H1 (cell line): ENCODE data around the gene MYCBPAP.

Source experiments
- FOSL1 ChIP-seq: IDR thresholded peaks from 2 replicates; pipeline ENCODE4 v1.6.1; 2011; ENCODE audit warnings: mild to moderate bottlenecking, low read depth, low read length, moderate library complexity; ENCODE audit not compliant: insufficient read depth
- SIN3A ChIP-seq, 2 experiments: IDR thresholded peaks in 1 of 2; conservative IDR thresholded peaks in 1 of 2; 2 replicates each; pipeline ENCODE4 v1.6.1; 2011 to 2012; ENCODE audit warnings: low read length in 2 of 2, improper control_type of control experiment in 1 of 2, low read depth in 1 of 2, mild to moderate bottlenecking in 1 of 2
- TAF7 ChIP-seq: optimal IDR thresholded peaks from 2 replicates; pipeline ENCODE3; 2011; ENCODE audit warnings: low read depth, mild to moderate bottlenecking, inconsistent platforms, low read length, moderate library complexity, borderline replicate concordance
- YY1 ChIP-seq: IDR thresholded peaks from 2 replicates; pipeline ENCODE4 v1.6.1; 2011; ENCODE audit warnings: low read depth, mild to moderate bottlenecking, low read length
- TF ChIP-seq, protein P1 (sequence below), 3 experiments: IDR thresholded peaks; 1 replicate in 2 of 3; 2 replicates in 1 of 3; pipeline versions ENCODE4 v1.5.1 to v1.6.1; 2011; ENCODE audit warnings: low read length in 3 of 3, mild to moderate bottlenecking in 3 of 3, inconsistent platforms in 2 of 3, low read depth in 1 of 3, moderate library complexity in 1 of 3; ENCODE audit not compliant: insufficient read depth in 1 of 3; ENCODE audit errors: control extremely low read depth in 1 of 3
- TF ChIP-seq, protein P2 (sequence below): IDR thresholded peaks from 2 replicates; pipeline ENCODE4 v1.6.1; 2012; ENCODE audit warnings: inconsistent platforms

DNA sequence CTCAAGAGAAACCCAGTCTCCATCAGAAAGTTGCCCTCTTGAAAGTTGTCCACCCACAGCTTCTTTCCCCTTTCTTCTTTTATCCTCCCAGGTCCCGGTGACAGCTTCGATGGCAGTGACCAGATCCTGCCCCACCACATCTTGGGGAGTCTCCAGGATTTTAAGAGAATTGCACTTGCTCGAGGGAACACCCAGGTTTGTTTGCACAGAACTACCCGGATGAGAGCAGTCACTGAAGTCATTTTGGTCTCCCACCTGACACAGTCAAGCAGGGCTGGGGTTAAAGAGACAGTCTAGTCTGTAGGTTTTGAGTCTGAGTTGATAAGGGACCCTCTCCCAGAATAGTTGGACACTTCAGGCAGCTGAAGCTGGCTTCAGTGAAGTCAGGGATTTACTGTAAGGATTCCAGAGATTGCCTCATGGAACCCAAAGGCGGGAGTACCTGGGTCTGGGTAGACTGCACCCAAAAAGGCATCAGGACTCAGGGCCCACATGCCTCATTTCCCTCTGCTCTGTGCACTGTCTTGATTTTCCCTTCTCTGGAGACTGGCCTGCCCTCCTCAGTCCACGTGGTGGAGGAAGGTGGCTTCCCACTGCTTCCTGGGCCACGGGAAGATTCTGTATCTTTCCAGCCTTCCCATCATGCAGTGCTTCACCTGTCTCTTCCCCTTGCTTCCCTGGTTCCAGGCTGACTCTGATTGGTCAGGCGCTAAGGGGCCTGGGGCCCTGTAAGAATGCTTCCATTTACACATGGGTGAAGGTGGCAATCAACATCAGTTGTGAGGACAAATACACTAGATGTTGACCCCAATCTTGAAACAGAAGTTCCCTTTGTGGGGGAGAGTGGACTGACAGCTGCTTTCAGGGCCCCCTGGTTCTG, 9.5 kb downstream of the MYCBPAP start:
- TF ChIP-seq SIN3A (conservative IDR thresholded peaks at IDR 0.05 in 1 of 2, IDR thresholded peaks at IDR 0.05 in 1 of 2; ENCODE audit: low read depth in 1 of 2, low read length in 2 of 2) = no peak
- TF ChIP-seq FOSL1 = no peak
- TF ChIP-seq, protein P1, sequence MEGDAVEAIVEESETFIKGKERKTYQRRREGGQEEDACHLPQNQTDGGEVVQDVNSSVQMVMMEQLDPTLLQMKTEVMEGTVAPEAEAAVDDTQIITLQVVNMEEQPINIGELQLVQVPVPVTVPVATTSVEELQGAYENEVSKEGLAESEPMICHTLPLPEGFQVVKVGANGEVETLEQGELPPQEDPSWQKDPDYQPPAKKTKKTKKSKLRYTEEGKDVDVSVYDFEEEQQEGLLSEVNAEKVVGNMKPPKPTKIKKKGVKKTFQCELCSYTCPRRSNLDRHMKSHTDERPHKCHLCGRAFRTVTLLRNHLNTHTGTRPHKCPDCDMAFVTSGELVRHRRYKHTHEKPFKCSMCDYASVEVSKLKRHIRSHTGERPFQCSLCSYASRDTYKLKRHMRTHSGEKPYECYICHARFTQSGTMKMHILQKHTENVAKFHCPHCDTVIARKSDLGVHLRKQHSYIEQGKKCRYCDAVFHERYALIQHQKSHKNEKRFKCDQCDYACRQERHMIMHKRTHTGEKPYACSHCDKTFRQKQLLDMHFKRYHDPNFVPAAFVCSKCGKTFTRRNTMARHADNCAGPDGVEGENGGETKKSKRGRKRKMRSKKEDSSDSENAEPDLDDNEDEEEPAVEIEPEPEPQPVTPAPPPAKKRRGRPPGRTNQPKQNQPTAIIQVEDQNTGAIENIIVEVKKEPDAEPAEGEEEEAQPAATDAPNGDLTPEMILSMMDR (IDR thresholded peaks at IDR 0.05; ENCODE audit: control extremely low read depth in 1 of 3, insufficient read depth in 1 of 3, low read depth in 1 of 3, low read length in 3 of 3) = no peak
- no peak for TF ChIP-seq YY1
- no peak for TF ChIP-seq TAF7
- TF ChIP-seq, protein P2, sequence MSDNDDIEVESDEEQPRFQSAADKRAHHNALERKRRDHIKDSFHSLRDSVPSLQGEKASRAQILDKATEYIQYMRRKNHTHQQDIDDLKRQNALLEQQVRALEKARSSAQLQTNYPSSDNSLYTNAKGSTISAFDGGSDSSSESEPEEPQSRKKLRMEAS = no peak
